Endometrial microvascular endothelial cells (primary cell): ENCODE results near the gene SLC44A1. TPM values are rescaled to one million over a fixed set of nuclear protein-coding genes. Genes with fewer than 3 reads are reported as not detected.

Experiments
- in situ Hi-C: cut with HindIII; loops from 2 replicates; pipeline ENCODE4 v1.10.0; 2017; ENCODE audit warnings: low sequenced_read_pairs, low pct_unique_long_range_greater_than_20kb; ENCODE audit errors: inconsistent ontology term
- total RNA-seq: library from RNA; depleted of rRNA; stranded (reverse); fragments of >200 nt; gene quantifications from one replicate; pipeline ENCODE4 v1.2.3, GENCODE V29; 2015; ENCODE audit errors: inconsistent ontology term

SLC44A1 gene
- total RNA-seq, 1 donor from 2014 or later, result 63.2 TPM

DNA sequence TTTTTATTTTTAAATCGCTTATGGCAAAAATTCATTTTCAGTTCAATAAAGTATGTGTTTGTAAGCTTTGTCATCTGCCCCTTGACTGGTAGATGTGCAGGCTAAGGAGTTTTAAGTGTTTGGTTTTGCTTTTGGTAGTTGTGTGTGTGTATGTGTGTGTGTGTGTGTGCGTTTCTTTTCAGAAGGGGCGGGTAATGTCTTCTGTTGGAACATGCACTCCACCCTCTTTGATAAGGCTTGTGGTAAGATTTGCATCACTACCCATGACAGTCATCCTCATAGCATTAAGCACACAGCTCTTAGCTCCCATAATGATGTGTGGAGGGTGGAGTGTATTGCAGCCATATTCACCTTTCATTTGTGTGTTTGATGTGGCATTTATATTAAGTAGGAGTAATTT, 111.3 kb downstream of the SLC44A1 start:
- in situ Hi-C loops, result no loop called here

DNA sequence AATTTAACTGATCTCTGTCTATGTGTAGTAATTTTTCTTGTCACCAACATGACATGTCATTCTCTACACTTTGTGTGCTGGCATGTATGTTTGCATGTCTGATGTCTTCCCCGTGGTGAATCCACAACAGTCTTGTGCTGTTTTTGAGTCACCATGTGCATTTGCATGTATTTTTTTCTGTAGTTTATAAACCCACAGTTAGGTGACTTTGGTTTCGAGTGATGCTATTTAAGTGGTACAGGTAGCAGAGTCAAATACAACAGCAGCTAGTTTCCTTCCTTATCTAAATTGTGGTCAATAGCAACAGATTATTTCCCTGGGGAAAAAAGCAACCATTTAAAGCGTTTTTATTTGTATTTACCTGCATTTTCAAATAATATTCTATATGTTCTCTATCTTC, 113.5 kb downstream of the SLC44A1 start:
- in situ Hi-C loops, result no loop called here

DNA sequence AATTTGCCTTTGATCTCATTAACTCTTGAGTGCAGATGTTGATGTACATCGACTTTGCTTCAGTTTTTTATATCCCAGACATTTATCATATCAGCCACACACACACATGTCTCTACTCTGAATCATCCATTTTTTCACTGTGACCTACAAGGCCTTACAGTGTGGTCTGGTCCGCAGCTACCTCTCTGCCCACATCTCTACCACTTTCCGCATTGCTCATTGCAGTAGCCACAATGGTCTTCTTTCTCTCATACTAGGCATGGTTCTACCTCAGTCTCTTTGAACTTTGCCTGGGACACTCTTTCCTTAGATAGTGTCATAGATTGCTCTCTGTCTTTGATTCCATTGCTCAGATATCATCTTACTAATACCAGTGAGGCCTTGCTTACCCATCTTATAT, 115.4 kb downstream of the SLC44A1 start:
- in situ Hi-C loops, result no loop called here

DNA sequence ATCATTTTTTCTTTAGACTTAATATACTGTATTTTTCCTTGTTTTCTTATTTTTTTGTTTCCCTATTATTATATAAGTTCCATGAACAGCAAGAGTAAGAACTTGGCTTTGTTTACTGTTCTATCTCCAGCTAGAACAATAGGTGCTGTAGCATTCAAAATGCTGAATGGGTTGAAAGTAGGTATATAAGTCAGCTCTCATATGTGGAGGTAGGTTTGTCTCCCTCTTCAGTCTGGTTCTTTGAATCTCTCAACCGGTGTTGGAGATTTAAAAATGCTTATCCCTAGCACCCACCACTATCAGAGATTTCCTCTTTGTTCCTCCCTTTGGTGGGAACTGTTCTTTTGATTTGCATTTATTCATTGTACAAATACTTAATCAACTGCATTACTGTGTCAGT, 115.9 kb downstream of the SLC44A1 start:
- in situ Hi-C loops, result no loop called here

DNA sequence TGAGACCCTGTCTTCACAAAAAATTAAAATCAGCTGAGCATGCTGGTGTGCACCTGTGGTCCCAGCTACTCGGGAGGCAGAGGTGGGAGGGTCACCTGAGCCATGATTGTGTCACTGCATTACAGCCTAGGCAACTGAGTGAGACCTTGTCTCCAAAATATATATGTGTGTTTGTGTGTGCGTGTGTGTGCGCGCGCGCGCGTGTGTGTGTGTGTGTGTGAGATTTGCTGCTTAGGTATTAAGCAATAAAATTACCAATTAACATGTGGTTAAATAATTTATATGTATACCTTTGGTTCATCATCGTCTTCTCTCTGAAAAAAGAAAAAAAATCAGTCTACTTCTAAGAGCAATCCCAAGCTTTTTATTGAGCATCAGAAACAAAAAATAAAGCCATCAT, 117.4 kb downstream of the SLC44A1 start:
- in situ Hi-C loops, result no loop called here

DNA sequence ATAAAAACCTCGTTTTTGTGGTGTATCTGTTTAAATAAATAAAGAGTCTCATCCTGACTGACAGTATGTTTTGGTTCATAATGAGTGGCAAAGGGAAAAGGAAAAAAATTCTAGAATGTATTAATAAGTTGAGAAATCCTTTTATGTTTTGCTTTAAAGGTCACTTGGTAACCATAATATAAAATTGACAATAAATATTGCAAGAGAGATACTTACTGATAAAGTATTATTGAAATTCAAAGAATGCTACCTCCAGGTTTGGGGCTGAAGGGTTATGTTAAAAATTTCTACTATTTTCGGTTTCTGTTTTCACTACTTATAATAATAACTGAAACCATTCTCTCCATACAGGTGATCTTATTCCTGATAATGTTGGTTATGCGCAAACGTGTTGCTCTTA, 118.0 kb downstream of the SLC44A1 start:
- in situ Hi-C loops, result no loop called here

DNA sequence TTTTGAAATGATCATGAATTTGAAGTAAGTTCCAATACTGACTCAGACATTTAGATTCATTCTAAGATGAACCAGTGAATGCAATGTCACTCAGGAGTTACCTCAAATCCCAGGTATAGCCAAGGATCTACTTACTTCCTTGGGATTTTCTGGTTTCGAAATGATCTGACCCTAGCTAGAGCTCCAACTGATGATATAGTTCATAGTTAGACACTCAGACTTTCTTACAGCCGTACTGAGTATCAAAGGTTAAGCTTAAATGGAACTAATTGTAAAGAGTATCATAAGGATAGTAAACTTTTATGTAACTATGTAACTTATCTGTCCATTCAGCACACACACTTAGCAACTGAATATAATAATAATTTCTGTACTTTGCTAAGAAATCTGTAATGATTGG, 119.4 kb downstream of the SLC44A1 start:
- in situ Hi-C loops, result no loop called here

DNA sequence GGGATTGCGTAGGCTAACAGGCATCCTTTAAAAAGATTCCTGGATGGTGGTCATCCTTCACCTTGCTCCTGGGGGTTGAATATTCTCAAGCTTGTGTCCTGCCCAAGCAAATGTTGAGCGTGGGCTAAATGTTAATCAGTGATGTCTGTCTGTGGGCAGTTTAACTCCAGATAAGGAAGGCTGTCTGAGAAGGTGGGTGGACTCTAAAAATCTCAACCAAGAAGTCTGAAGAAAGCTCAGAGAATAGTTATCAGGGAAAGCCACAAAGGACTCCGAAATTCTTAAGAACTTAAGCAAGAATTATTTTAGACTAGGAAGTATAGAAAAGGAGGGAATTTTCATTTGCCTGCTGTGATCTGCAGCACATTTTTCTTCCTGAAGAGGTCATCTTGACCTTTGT, 125.5 kb downstream of the SLC44A1 start:
- in situ Hi-C loops, result no loop called here

DNA sequence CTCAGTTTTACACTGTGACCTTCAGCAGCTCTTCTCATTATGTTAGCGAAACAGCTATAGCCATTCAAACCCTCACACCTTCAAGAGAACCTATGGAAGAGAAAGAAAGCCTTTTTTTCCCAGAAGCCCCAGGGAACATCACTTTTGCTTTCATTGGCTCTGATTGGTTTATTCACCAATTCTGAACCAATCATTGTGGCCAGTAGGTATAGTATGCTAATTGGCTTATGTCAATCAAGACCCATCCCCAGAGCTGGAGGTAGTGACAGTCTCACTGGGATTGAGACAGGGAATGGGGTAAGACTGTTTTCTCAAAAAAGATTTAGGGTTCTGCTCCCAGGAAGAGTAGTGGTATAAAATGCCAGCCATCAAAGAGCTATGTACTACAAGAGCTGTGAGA, 129.3 kb downstream of the SLC44A1 start:
- in situ Hi-C loops, result no loop called here

DNA sequence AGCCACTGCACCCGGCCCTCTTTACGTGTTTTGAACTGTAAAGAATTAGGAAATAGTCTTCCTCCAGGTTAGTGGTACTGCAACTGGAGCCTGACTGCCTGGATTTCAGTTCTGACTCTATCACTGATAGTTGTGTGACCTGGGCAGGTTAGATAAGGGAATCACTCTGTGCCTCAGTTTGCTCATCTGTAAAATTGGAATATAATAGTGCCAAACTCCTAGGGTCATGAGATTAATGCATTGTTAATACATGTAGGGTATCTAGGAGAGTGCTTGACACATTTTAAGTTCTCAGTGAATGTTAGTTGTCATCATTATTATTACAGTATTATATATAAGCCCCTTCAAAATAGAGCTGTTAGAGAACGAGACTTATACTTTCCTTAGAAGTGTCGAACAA, 130.9 kb downstream of the SLC44A1 start:
- in situ Hi-C loops, result no loop called here

DNA sequence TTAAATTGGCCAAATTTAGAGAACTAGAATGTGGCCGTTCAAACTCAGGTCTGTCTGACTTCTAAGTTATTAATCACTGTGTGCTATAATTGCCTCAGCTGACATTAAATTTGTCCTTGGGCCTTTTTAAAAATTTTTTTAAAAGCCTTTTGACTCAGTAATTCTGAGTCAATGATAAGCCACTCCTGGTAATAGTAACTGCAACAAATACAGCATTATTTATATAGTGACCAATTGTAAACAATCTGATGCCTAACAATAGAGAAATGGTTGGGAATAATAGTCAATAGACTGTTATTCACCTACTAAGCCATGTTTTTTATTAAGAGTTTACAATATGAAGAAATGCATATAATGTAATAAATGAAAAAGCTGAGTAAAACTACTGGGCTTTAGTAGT, 132.4 kb downstream of the SLC44A1 start:
- in situ Hi-C loops, result no loop called here

DNA sequence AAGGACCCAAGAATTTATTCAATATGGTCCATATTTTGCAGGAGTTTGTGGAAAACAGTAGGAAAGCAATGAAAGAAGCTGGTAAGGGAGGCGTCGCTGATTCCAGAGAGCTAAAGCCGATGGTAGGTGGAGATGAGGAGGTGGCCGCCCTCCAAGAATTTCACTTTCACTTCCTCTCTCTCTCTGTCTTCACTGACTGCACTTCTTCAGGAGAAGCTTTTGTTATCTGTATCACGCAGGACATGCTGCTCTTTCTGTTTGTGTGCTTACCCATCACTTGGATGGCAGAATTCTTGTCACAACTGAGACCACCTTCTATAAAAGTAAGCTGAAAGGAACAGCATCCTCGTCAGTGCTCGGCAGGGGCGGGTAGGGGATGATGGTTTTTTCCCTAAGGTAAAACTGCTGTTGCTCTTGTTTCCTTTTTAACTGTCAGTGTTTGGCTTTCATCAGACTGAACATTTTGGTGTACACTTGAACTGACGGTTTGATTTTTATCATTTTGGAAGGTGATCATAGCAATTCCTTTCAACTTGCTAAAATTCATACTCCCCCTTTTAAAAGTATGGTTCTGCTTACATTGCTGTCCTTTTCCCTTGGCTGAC, 141.0 kb downstream of the SLC44A1 start:
- in situ Hi-C loops, result no loop called here

DNA sequence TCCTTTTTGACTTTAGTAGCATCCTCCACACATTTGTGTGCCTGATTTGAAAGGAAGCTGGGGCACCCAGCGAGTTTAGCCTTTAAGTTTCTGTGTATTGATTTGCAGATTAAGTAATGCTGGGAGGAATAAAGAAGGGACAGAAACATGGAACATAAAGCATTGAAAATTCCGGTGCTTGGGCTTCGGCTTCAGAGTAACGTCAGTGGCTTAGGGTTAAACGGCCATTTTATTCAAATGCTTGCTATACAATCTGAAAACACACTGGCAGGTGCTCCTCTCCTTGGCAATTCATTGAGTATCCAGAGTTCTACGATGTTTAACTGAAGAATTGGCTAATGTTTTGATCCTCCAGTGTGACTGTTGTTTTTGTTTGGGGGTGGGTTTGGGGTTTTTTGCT, 145.3 kb downstream of the SLC44A1 start:
- in situ Hi-C loops, result no loop called here

DNA sequence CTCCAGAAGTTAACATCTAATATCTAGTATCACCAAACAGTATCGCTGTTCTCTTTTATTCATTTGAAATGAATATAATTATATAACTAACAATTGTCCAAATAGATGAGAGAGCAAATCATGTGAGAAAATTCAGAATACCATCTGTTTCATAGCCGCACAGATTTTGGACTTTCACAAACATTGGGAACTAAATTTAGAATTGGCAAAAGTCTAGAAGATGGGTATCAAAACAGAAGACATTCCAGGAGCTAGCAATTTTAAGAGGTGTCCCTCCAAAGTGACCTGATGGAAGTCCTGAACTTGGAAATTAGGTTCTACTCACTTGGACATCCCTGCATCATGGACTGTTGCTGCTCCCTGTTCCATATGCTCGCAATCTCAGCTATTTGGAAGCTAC, 146.4 kb downstream of the SLC44A1 start:
- in situ Hi-C loops, result no loop called here

DNA sequence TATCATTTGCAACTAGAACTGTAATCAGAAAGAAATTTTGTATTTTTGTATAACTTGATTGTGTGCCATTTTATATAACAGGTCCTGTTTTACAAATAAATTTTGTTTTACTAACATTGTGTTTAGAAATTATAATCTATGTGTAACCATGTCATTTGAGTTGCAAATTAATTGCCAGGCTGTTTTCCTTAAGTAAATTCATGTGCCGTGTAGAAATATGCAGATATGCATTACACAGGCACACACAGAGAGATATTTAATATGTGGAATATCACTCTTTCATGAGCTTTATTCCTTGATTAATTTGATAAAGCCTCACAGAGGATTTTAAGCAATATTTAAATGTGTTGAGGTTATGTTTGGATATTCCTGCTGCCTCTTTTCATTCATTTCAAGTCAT, 146.8 kb downstream of the SLC44A1 start:
- in situ Hi-C loops, result no loop called here

DNA sequence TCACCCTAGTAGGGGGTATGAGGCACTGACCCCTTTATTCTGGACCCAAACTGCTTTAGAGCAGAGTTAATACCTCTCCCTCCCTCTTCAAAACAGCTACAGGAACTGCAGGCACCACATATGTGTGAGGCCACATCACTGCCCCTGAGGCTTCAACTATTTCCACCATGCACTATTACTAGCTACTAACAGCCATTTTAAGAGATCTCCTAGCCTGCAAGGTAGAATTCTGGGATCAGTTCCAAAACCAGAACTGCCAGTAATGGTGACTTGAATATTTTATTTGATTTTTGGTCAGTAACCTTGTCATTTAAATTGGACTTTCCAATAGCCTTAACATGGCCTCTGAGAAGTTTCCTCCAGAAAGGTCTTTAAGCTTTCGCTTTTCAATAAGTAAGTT, 148.1 kb downstream of the SLC44A1 start:
- in situ Hi-C loops, result no loop called here

DNA sequence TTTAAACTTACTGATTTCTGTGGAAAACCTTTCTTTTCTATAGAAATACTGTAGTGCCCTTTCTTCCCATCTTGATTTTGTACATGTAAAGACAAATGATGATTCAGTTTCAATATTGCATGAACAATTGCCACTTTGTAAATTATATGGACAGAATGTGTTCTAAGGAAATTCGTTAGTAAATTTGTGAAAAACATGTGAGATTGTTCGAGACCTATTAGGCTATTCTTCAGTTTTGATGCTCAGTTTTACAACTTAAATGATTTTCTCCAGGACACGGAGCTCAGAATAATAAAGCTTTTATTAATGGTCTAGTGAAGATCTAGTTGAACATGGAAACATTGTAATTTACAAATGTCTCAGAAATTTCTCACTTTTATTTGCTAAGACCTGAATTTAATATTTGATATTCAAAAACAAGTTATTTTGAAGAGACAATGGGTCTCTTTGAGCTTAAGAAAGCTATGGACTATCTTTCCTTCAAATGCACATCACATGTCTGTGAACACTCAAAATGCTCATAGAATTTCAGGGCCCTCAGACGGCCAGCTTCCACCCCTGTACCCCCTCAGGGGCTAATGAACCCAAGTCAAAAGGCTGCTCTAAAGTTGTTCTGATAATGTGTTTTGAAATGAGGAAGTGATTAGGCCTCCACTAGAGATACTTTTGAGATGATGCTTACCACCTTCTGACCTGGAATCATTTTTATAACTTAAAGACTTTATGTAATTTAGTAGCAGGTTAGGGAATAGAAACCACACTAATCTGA, 149.3 kb downstream of the SLC44A1 start:
- in situ Hi-C loops, result no loop called here

DNA sequence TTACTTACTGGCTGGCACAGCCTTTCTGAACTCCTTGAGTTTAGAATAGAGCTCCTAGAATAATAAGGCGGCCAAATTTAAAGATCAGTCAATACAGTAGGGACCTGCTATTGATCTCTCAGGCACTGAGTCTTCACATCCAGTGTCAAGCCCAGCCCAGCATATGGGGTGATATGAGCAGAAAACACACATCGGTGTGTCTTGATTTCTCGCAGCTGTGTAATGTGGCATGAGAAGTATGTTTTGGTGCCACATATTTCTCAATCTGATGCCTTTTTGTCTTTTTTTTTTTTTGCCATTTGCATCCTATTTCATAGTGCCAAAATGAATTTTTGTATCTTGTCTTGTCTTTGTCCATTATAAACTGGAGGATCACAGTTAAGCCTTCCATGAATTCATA, 152.0 kb downstream of the SLC44A1 start:
- in situ Hi-C loops, result no loop called here

DNA sequence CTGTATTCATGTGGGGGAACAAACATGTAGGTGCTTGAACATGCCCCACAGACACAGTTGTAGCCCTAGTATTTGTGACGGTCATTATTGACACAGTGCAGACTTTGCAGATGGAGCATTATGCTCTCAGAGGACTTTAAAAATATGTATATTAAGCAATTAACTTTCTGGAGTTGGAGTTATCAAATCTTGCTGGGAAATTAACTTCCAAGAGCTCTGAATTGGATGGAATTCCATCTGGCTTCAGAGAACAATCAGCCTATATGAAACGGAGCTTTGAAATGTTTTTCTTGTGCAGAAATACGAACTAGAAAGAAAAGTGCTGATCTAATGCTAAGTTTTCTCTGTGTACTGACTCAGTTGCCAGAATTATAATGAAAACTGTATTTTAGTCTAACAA, 152.4 kb downstream of the SLC44A1 start:
- in situ Hi-C loops, result no loop called here

DNA sequence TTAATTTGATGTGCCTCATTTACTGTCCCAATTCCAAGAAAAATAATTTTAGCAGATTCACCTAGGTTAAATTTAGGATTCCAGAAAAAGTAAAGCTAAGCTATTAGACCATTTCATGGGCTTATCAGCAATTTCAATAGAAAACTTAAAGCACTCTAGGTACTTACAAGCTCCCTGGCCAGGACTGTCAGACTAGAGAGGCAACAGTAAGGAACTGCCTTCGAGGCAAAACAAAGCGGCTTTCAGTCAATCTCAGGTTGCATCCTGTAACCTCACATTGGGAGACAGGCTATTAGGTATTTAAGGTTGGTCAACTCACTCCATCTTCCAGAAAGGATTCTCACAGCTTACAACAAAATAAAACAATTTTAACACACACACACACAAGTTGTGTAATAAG, 154.7 kb downstream of the SLC44A1 start:
- in situ Hi-C loops, result no loop called here

DNA sequence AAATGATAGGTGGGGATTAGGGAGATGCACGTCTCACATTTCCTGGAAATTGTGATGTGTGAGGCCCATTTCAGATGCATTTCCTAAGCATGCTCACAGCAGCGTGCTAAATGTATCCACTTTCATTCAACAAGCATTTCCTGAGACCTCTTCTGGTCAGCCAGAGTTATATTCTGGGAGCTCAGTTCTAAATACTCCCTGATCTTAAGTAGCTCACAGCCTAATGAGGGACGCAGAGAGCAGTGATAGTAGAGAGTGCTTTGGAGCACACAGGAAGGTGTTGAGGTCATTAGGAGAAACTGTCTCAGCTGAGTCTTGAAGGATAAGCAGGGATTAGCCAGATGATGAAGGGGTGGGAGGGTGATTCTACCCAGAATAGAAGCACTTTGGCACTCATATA, 157.2 kb downstream of the SLC44A1 start:
- in situ Hi-C loops, result no loop called here
